ENCODE data around the gene PRSS53.
A peak's percentile ranks its signal among the peaks of the same experiment; 100 is the strongest.

Gene PRSS53

DNA sequence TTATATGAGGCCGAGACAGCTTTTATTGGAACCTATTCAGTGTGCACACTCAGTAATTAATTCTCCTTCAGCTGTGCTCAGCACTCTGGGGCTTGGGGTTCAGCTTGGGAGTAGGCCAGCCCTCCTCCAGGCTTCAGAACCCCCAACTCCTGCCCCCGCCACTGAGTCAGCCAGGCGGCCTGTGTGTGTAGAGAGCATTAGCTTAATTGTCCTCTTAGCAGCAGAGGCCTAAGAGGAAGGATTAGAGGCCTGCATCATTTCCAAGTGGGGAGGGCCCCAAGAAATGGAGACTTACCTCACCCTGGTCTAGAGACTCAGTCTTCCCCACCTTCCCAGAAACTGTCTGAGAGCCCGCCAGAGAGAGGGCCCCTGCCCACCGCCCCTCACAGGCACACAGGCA lies 772 bp downstream of the PRSS53 start:
- Mint-ChIP-seq H3K4me3 (no peak overlapping the region), H3K9me3 (no peaks in the 10 kb centered on the region), H3K36me3 (no peaks in the 10 kb centered on the region), H3K27me3 (no peaks in the 10 kb centered on the region), H3K4me1 (no peaks in the 10 kb centered on the region), H3K27ac (no peak overlapping the region)

DNA sequence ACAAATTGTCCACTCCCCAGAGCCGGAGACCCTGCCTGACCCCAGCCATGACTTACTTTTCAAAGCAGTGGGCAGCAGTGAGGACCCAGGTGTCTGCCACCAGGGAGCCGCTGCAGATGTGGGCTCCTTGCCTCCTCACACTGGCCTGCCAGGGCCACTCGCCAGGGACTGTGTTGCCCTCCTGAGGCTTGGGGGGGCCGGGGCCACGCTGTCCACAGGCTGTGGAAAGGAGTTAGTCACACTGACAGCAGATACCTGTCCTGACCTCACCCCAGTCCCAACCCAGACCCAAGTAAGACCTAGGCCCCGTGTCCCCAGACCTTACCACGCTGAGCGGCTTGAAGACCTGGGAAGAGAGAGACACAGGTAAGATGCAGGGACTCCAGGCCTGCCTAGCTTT lies 1.3 kb downstream of the PRSS53 start:
- Mint-ChIP-seq H3K9me3 (no peaks in the 10 kb centered on the region), H3K27me3 (no peaks in the 10 kb centered on the region), H3K27ac (no peak overlapping the region), H3K4me3 (no peak overlapping the region), H3K4me1 (peaks cover 1% of the 10 kb centered on the region), H3K36me3 (no peaks in the 10 kb centered on the region)

DNA sequence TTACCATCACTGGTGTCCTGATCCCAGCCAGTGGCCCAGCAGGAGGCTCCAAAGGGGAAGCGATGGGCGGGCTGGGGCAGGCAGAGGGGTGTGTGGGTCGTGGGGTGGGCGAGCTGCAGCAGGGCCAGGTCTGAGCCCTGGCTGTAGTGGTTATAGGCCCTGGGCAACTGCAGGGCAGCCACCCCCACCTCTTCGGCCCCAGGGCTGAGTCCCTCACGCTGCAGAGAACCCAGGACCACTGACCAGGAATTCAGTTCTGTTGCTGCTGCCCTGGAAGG lies 2.2 kb downstream of the PRSS53 start:
- Mint-ChIP-seq H3K36me3 (no peaks in the 10 kb centered on the region), H3K9me3 (no peaks in the 10 kb centered on the region), H3K4me1 (peaks cover 6% of the 10 kb centered on the region), H3K27me3 (no peaks in the 10 kb centered on the region), H3K27ac (no peak overlapping the region), H3K4me3 (no peak overlapping the region)

DNA sequence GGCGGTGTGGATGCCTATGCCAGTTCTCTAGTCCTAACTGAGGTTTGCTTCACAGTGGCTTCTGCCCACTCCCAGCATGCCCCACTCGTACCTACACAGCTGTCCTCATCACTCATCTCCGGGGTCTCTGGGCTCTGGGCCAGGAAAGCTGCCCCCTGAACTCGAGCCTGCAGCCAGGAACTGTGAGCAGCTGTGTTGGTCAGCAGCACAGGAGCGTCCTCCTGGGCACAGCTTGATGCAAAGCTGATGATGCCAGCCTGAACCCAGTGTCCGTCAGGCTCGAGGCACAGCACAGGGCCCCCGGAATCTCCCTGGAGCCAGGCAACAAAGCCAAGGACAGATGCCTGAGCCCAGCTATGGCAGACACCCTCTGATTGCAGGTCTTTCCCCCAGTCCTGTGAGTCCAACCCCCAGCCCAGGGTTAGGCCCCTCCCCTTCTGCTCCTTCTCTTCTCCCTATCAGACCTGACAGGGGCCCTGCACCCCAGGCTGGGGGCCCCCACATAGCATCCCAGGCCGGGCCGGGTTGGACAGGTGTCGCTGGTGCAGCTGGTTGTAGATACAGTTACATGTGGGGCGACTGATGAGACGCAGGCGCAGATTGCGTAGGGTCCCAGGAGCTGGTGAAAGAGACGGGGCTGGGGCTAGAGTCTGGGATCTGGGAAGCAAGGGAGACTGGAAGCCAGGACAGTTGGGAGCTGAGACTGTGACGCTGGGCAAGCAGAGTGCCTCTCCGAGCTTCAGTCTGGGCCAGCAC lies 2.7 kb downstream of the PRSS53 start:
- H3K27ac Mint-ChIP-seq = no peak overlapping the region
- no peaks in the 10 kb centered on the region for H3K27me3 Mint-ChIP-seq
- no peak overlapping the region for H3K4me3 Mint-ChIP-seq
- no peaks in the 10 kb centered on the region for H3K9me3 Mint-ChIP-seq
- H3K4me1 Mint-ChIP-seq = peaks cover 6% of the 10 kb centered on the region
- no peaks in the 10 kb centered on the region for H3K36me3 Mint-ChIP-seq

DNA sequence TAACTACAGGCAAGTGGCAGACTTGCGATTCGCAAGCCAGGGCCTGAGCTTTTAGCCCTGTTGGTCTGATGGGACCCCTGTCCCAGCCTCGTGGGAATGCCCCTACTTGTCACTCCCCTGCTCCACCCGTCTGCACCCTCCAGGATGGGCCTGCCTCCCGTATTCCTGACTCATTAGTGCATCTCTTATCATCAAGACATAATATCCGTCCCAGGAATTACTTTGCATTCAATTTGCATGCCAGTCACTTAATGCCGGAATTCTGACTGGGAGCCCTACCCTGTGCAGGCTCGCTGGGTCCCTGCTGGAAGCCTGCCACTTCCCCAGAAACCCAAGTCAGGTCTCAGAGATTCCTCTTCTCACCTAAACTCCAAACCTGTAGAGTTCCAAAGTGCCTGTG lies 3.3 kb downstream of the PRSS53 start:
- Mint-ChIP-seq H3K9me3 (no peaks in the 10 kb centered on the region), H3K4me3 (no peak overlapping the region), H3K27ac (peak overlapping the region; percentile 11), H3K27me3 (no peaks in the 10 kb centered on the region), H3K36me3 (no peaks in the 10 kb centered on the region), H3K4me1 (peaks cover 6% of the 10 kb centered on the region)

DNA sequence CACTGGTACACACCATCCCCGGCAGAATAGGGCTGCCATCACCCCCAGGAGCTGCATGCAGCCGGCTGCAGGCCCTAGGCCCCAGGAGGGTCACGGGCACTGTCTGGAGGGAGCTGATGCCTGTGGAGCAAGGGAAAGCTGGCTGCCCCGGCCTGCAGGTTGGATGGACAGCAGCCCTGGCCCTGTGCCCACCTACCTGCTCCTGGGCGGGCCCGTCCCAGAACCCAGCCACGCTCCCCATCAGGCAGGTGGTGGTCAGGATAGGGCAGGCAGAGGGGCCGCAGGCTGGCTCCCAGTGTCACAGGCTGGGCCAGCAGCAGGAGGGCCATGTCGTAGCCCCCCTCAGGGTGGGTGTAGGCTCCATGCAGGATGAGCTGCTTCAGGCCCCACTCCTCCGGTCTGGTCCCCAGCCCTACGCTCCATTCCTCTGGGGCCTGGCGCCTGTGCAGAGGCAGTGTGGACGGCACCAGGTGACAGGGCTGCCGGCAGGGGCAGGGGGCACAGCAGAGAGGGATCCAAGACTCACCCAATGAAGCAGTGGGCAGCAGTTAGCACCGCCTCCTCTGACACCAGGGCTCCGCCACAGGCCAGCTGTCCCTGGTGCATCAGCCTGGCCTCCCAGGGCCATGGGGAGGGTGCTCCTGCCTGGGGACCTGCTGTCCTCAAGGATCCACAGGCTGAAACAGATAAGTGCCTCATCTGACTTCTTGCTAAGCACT lies 4.0 kb downstream of the PRSS53 start:
- no peaks in the 10 kb centered on the region for H3K9me3 Mint-ChIP-seq
- no peaks in the 10 kb centered on the region for H3K27me3 Mint-ChIP-seq
- H3K4me3 Mint-ChIP-seq = no peak overlapping the region
- H3K4me1 Mint-ChIP-seq = peaks cover 6% of the 10 kb centered on the region
- H3K27ac Mint-ChIP-seq = no peak overlapping the region
- H3K36me3 Mint-ChIP-seq = no peaks in the 10 kb centered on the region

DNA sequence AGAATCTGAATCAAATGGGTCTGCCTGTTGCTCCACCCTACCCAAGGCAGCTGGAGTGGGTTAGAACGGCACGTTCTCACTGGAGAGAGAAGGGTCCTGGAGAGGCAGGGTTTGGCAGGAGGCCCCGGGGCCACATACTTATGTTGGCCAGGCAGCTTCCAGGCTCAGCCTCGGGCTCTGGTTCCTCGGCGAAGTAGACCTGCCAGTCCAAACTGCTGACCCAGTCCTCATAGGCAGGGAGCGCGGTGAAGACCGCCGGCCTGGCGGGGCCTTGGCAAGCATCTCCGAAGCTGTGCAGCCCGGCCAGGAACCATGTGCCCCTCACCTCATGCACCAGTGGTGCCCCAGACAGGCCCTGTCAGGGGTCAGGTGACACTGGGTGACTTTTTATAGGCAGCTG lies 4.8 kb downstream of the PRSS53 start:
- no peaks in the 10 kb centered on the region for H3K27me3 Mint-ChIP-seq
- H3K4me1 Mint-ChIP-seq = peaks cover 7% of the 10 kb centered on the region
- no peak overlapping the region for H3K27ac Mint-ChIP-seq
- H3K36me3 Mint-ChIP-seq = no peaks in the 10 kb centered on the region
- H3K4me3 Mint-ChIP-seq = no peak overlapping the region
- no peaks in the 10 kb centered on the region for H3K9me3 Mint-ChIP-seq

DNA sequence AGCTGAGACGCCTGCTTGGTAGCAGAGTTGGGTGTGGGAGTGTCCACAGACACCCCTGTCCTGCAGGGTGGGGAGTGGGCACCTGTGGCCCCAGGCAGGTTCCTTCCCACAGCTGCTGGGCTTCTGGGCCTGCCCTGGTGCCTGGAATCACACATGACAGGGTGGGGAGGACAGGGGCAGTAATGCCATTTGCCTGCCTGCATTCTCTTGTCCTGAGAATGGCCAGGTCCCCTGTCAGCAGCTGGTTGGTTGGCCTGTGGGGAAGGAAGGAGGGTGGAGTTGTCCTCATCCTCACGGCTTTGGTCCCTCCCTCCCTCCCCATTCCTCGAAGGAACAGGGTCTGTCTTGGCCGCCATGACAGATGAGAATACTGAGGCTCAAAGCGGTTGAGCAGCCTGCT lies 5.2 kb downstream of the PRSS53 start:
- H3K36me3 Mint-ChIP-seq = no peaks in the 10 kb centered on the region
- H3K9me3 Mint-ChIP-seq = no peaks in the 10 kb centered on the region
- H3K4me1 Mint-ChIP-seq = peaks cover 10% of the 10 kb centered on the region
- H3K4me3 Mint-ChIP-seq = no peak overlapping the region
- no peaks in the 10 kb centered on the region for H3K27me3 Mint-ChIP-seq
- no peak overlapping the region for H3K27ac Mint-ChIP-seq

DNA sequence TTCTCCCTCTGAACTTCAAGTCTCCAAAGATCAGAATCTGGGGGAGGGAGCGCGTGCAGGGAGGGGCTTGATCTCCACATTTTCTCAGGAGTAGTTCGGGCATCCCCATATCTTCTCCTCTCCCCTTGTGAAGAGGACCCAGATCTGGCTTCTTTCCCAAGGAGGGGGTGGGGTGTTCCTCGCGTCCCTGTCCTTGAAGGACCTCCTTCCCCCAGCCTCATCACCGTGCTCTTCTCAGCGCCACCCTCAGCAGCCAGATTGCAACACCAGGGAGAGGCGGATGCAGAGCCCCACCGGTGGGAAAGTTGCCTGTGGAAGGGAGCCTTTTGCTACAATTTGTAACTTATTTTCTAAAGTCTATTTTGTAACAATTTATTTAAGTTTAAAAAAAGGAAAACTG lies 5.7 kb downstream of the PRSS53 start:
- Mint-ChIP-seq H3K27me3 (no peaks in the 10 kb centered on the region), H3K36me3 (peaks cover 3% of the 10 kb centered on the region), H3K9me3 (no peaks in the 10 kb centered on the region), H3K4me1 (peaks cover 14% of the 10 kb centered on the region), H3K27ac (no peak overlapping the region), H3K4me3 (no peak overlapping the region)

DNA sequence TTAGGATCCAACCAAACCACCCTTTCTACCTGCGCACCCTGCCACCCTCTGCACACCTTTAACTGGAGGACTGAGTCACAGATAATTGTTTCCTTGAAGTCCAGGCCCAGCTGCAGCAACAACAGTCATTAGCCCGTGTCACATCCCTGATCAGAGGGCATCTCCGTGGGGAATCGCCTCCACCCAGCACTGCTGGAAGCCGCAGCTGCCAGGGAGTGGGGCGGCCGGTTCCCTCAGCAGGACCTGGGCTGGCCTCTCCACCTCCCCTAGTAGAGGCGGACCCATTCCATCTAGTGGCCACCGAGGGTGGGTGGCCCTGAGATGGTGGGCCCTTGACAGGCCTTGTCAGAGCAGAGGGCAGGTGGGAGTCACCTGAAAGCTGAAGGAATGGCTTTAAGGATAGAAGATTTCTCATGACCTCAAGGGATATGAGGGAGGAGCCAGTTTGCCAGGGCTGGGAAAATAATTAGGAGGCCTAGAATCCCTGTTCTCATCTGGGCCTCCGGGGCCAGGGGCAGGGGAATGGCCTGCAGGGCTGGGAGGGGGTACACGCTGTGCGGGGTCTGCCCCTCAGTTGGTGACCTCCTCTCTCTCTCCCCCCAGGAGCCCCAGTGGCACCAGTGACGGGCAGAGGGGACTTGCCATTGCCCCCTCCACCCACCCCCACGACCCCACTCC lies 6.2 kb downstream of the PRSS53 start:
- Mint-ChIP-seq H3K27ac (peak overlapping the region; percentile 20), H3K36me3 (peaks cover 7% of the 10 kb centered on the region), H3K4me3 (no peak overlapping the region), H3K9me3 (no peaks in the 10 kb centered on the region), H3K27me3 (no peaks in the 10 kb centered on the region), H3K4me1 (peaks cover 18% of the 10 kb centered on the region)

DNA sequence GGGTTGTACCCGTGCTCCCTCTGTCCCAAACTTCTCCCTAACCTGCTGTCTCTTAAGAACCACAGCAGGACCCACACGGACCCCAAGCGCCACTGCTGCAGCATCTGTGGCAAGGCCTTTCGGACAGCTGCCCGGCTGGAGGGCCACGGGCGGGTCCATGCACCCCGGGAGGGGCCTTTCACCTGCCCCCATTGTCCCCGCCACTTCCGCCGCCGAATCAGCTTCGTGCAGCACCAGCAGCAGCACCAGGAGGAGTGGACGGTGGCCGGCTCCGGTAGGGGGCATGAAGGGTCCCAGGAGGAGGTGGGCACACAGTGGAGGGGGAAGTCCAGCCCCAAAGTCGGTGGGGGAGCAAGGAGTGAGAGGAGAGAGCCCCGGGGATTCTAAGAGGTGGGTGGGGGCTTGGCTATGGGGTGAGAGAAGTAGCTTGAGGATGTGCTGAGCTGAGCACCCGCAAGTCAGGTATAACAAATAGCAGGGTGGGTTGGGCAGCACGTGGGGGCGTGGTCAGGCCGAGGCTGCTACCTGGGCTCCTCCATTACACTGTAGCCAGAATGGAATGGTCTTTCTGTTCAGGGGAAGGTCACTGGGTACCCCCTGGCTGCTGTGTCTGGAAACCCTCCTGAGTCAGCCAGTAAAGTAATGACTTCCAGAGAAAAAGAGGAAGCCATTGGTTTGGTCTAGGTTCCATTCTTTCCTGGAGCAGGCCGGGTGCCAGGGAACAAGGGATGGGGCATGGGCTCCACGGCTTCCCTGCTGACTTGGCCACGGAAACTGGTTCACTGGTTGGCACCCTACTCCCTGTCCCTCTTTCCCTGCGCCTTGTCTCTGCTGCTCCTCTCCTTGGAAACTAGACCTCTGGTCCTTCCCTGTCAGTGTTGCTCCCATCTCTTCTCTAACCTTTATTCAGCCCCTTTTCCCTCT lies 7.1 kb downstream of the PRSS53 start:
- Mint-ChIP-seq H3K9me3 (no peaks in the 10 kb centered on the region), H3K4me1 (peaks cover 18% of the 10 kb centered on the region), H3K27me3 (no peaks in the 10 kb centered on the region), H3K27ac (no peak overlapping the region), H3K4me3 (no peak overlapping the region), H3K36me3 (peaks cover 7% of the 10 kb centered on the region)

DNA sequence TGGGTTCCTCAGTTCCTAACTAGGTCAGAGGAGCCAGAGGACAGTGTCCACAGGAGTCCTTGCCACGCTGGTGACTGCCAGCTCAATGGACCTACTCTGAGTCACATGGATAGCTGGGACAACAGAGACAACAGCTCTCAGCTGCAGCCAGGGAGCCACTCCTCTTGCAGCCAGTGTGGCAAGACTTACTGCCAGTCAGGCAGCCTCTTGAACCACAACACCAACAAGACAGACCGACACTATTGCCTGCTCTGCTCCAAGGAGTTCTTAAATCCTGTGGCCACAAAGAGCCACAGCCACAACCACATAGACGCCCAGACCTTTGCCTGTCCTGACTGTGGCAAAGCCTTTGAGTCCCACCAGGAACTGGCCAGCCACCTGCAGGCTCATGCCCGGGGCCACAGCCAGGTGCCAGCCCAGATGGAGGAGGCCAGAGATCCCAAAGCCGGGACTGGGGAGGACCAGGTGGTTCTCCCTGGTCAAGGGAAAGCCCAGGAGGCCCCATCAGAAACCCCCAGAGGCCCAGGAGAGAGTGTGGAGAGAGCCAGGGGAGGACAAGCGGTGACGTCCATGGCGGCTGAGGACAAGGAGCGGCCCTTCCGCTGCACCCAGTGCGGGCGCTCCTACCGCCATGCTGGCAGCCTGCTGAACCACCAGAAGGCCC lies 7.9 kb downstream of the PRSS53 start:
- Mint-ChIP-seq H3K27me3 (no peaks in the 10 kb centered on the region), H3K4me3 (no peak overlapping the region), H3K36me3 (peaks cover 10% of the 10 kb centered on the region), H3K27ac (no peak overlapping the region), H3K4me1 (peaks cover 23% of the 10 kb centered on the region), H3K9me3 (no peaks in the 10 kb centered on the region)

DNA sequence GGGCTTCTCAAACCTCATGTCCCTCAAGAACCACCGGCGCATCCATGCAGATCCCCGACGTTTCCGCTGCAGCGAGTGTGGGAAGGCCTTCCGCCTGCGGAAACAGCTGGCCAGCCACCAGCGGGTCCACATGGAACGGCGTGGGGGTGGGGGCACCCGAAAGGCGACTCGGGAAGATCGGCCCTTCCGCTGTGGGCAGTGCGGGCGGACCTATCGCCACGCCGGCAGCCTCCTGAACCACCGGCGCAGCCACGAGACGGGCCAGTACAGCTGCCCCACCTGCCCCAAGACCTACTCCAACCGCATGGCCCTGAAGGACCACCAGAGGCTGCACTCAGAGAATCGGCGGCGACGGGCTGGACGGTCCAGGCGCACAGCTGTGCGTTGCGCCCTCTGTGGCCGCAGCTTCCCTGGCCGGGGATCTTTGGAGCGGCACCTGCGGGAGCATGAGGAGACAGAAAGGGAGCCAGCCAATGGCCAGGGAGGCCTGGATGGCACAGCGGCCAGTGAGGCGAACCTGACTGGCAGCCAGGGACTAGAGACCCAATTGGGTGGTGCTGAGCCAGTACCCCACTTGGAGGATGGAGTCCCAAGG lies 8.6 kb downstream of the PRSS53 start:
- Mint-ChIP-seq H3K4me1 (peaks cover 29% of the 10 kb centered on the region), H3K9me3 (no peaks in the 10 kb centered on the region)

DNA sequence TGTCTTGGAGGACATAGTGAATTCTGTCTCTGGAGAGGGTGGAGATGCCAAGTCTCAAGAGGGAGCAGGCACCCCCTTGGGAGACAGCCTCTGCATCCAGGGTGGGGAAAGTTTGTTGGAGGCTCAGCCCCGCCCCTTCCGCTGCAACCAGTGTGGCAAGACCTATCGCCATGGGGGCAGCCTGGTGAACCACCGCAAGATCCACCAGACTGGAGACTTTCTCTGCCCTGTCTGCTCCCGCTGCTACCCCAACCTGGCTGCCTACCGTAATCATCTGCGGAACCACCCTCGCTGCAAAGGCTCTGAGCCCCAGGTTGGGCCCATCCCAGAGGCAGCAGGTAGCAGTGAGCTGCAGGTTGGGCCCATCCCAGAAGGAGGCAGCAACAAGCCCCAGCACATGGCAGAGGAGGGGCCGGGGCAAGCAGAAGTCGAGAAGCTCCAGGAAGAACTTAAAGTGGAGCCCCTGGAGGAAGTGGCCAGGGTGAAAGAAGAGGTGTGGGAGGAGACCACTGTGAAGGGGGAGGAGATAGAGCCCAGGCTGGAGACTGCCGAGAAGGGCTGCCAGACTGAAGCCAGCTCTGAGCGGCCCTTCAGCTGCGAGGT lies 9.3 kb downstream of the PRSS53 start:
- Mint-ChIP-seq H3K27me3 (no peaks in the 10 kb centered on the region), H3K9me3 (no peaks in the 10 kb centered on the region), H3K36me3 (peaks cover 12% of the 10 kb centered on the region), H3K4me3 (no peak overlapping the region), H3K27ac (no peak overlapping the region), H3K4me1 (peaks cover 36% of the 10 kb centered on the region)

More for the DNA sequence above, 8.6 kb downstream of the PRSS53 start:
- Mint-ChIP-seq H3K36me3 (peaks cover 10% of the 10 kb centered on the region), H3K4me3 (no peak overlapping the region), H3K27ac (no peak overlapping the region), H3K27me3 (no peaks in the 10 kb centered on the region)

Data from activated naive CD4-positive, alpha-beta T cell treated with anti-CD3 and anti-CD28 coated beads, Interleukin-2, amount 50 U/mL, for 24 hours (primary cell).